HCT116 (cell line): ENCODE data around the gene C11orf91. TPM values are rescaled to one million over a fixed set of nuclear protein-coding genes. Genes with fewer than 3 reads are reported as not detected.

ENCODE experiments used
- ATAC-seq: fragments of 200-7000 bp; cut with Tn5 transposase; 2 replicates; pipeline ENCODE4 v1.9.1; 2020; ENCODE audit warnings: mild to moderate bottlenecking, moderate library complexity
- BruUV-seq: library from RNA; stranded (reverse); fragments of 400-500 nt; replicated peaks from 2 replicates; lab custom pipeline; 2021; lab: Mats Ljungman, UMichigan
- CTCF ChIA-PET: fragments of 300-600 bp; sonication (Branson Sonifier 250); formaldehyde crosslinking; loops from one replicate; lab custom pipeline; 2021; ENCODE audit warnings: antibody characterized with exemption; lab: Charles Lee
- POLR2A ChIA-PET: fragments of 300-600, 350-600 bp; sonication (Branson Sonifier 250); formaldehyde crosslinking; loops from one replicate; lab custom pipeline; 2021; ENCODE audit warnings: antibody characterized with exemption; lab: Charles Lee
- RAD21 ChIA-PET, 2 experiments: fragments of 300-600 bp; sonication (Branson Sonifier 250); formaldehyde crosslinking; loops; one replicate each; lab custom pipeline; 2023; ENCODE audit warnings: low total read pairs in 2 of 2; ENCODE audit not compliant: uncharacterized antibody in 2 of 2, unreplicated experiment in 2 of 2, low non-redundant PET in 1 of 2; lab: Charles Lee
- DNase-seq: peaks from one replicate; pipeline ENCODE4 v3.0.0-alpha.2; 2010; ENCODE audit warnings: low read depth, low spot score
- H2AFZ ChIP-seq: fragments of 200-600 bp; shearing (Covaris generic), sonication (generic); 2 replicates; pipeline ENCODE4 v1.6.1; 2017; ENCODE audit warnings: low read depth, mixed run types, mixed read lengths, antibody characterized with exemption, low read length; ENCODE audit not compliant: poor library complexity, severe bottlenecking
- H3K27ac ChIP-seq: 2 replicates; pipeline ENCODE4 v1.5.1; 2012; ENCODE audit warnings: low read depth, low read length
- H3K27me3 ChIP-seq: fragments of 200-600 bp; sonication (generic); 2 replicates; pipeline ENCODE4 v1.6.1; 2016; ENCODE audit warnings: mixed run types, low read length, mixed read lengths; ENCODE audit not compliant: insufficient read depth
- H3K36me3 ChIP-seq, 2 experiments: fragments of 200-500 bp in 1 of 2; fragments of 200-600 bp in 1 of 2; sonication (Bioruptor generic) in 1 of 2; sonication (generic) in 1 of 2; 2 replicates each; pipeline versions ENCODE4 v1.5.1 to v1.6.1; 2014 to 2016; ENCODE audit warnings: low read length in 2 of 2, inconsistent platforms in 1 of 2, mixed read lengths in 1 of 2, mixed run types in 1 of 2; ENCODE audit not compliant: insufficient read depth in 2 of 2, control insufficient read depth in 1 of 2
- H3K4me1 ChIP-seq, 2 experiments: fragments of 200-600 bp in 1 of 2; sonication (generic) in 1 of 2; 2 replicates each; pipeline versions ENCODE4 v1.5.1 to v1.6.1; 2012 to 2017; ENCODE audit warnings: low read length in 2 of 2, inconsistent platforms in 1 of 2, mild to moderate bottlenecking in 1 of 2, mixed read lengths in 1 of 2, mixed run types in 1 of 2, moderate library complexity in 1 of 2; ENCODE audit not compliant: insufficient read depth in 2 of 2, control insufficient read depth in 1 of 2
- H3K4me2 ChIP-seq: fragments of 200-600 bp; sonication (generic); 2 replicates; pipeline ENCODE4 v1.6.1; 2017; ENCODE audit warnings: mixed run types, low read length, mixed read lengths
- H3K4me3 ChIP-seq, 2 experiments: fragments of 200-600 bp in 1 of 2; sonication (generic) in 1 of 2; replicated peaks in 1 of 2; 2 replicates each; pipeline ENCODE4 v1.5.1; 2011 to 2016; ENCODE audit warnings: low read length in 2 of 2, control low read depth in 1 of 2, low read depth in 1 of 2, mild to moderate bottlenecking in 1 of 2, mixed read lengths in 1 of 2, mixed run types in 1 of 2
- H3K79me2 ChIP-seq: fragments of 200-600 bp; sonication (generic); 2 replicates; pipeline ENCODE4 v1.6.1; 2017; ENCODE audit warnings: mild to moderate bottlenecking, mixed run types, low read length, moderate library complexity, mixed read lengths; ENCODE audit not compliant: insufficient read depth
- H3K9ac ChIP-seq: fragments of 200-600 bp; sonication (generic); 2 replicates; pipeline ENCODE4 v1.6.1; 2016; ENCODE audit warnings: low read length, mixed read lengths
- H3K9me2 ChIP-seq: fragments of 200-600 bp; sonication (generic), shearing (Covaris generic); 2 replicates; pipeline ENCODE4 v1.6.1; 2017; ENCODE audit warnings: mixed run types, mild to moderate bottlenecking, moderate library complexity; ENCODE audit not compliant: insufficient read depth
- H3K9me3 ChIP-seq, 2 experiments: fragments of 200-500 bp in 1 of 2; fragments of 200-600 bp in 1 of 2; sonication (Bioruptor generic) in 1 of 2; sonication (generic) in 1 of 2; 2 replicates each; pipeline ENCODE4 v1.6.1; 2014 to 2017; ENCODE audit warnings: low read length in 2 of 2, mixed read lengths in 2 of 2, inconsistent platforms in 1 of 2, low read depth in 1 of 2, mild to moderate bottlenecking in 1 of 2, mixed run types in 1 of 2, moderate library complexity in 1 of 2; ENCODE audit not compliant: control insufficient read depth in 1 of 2, insufficient read depth in 1 of 2
- H4K20me1 ChIP-seq: fragments of 200-600 bp; sonication (generic), shearing (Covaris generic); 2 replicates; pipeline ENCODE4 v1.6.1; 2017; ENCODE audit warnings: mixed run types, mild to moderate bottlenecking, moderate library complexity; ENCODE audit not compliant: insufficient read depth
- ATF3 ChIP-seq: IDR thresholded peaks from 2 replicates; pipeline ENCODE4 v1.6.1; 2012
- CBX3 ChIP-seq: IDR thresholded peaks from 2 replicates; pipeline ENCODE4 v1.6.1; 2012; ENCODE audit warnings: low read depth
- CEBPB ChIP-seq: IDR thresholded peaks from 2 replicates; pipeline ENCODE4 v1.6.1; 2012; ENCODE audit warnings: low read depth
- EGR1 ChIP-seq: IDR thresholded peaks from 2 replicates; pipeline ENCODE4 v1.6.1; 2012; ENCODE audit warnings: low read depth
- ELF1 ChIP-seq: IDR thresholded peaks from 2 replicates; pipeline ENCODE4 v1.6.1; 2012; ENCODE audit warnings: low read depth, borderline replicate concordance
- EZH2phosphoT487 ChIP-seq: fragments of 200-600 bp; IDR thresholded peaks from 2 replicates; pipeline ENCODE4 v1.6.1; 2018; ENCODE audit warnings: antibody characterized with exemption, borderline replicate concordance
- JUND ChIP-seq: IDR thresholded peaks from 2 replicates; pipeline ENCODE4 v1.6.1; 2012
- MAX ChIP-seq: IDR thresholded peaks from 2 replicates; pipeline ENCODE4 v1.6.1; 2012
- POLR2A ChIP-seq: IDR thresholded peaks from 2 replicates; pipeline ENCODE4 v1.7.0; 2011; ENCODE audit warnings: borderline replicate concordance; ENCODE audit not compliant: insufficient read depth, insufficient read length; ENCODE audit errors: extremely low read depth
- POLR2AphosphoS5 ChIP-seq: IDR thresholded peaks from 2 replicates; pipeline ENCODE4 v1.6.1; 2011; ENCODE audit warnings: mild to moderate bottlenecking, low read depth, low read length, moderate library complexity
- RAD21 ChIP-seq: IDR thresholded peaks from 2 replicates; pipeline ENCODE4 v1.6.1; 2012; ENCODE audit warnings: low read depth, mild to moderate bottlenecking
- SIN3A ChIP-seq: IDR thresholded peaks from 2 replicates; pipeline ENCODE4 v1.6.1; 2012; ENCODE audit warnings: low read depth
- SP1 ChIP-seq: IDR thresholded peaks from 2 replicates; pipeline ENCODE4 v1.6.1; 2012; ENCODE audit warnings: low read depth
- TCF7L2 ChIP-seq: IDR thresholded peaks from 2 replicates; pipeline ENCODE4 v1.7.0; 2011; ENCODE audit warnings: borderline replicate concordance, inconsistent platforms; ENCODE audit not compliant: insufficient read depth, insufficient read length; ENCODE audit errors: extremely low read depth
- YY1 ChIP-seq: IDR thresholded peaks from 2 replicates; pipeline ENCODE4 v1.6.1; 2011; ENCODE audit warnings: low read length, low read depth, moderate library complexity, mild to moderate bottlenecking; ENCODE audit not compliant: insufficient replicate concordance; ENCODE audit errors: extremely low read depth
- ZFX ChIP-seq: fragments of 450-650 bp; IDR thresholded peaks from 2 replicates; pipeline ENCODE4 v1.6.1; 2017
- ZNF274 ChIP-seq: fragments of 200-500 bp; sonication (Bioruptor generic); IDR thresholded peaks from 2 replicates; pipeline ENCODE4 v1.6.1; 2014; ENCODE audit warnings: mild to moderate bottlenecking, low read depth, low read length, inconsistent platforms
- intact Hi-C: fragments of 100-400 bp; cut with micrococcal nuclease; formaldehyde crosslinking; loops from 2 replicates; pipeline ENCODE4 v1.10.0; 2022
- total RNA-seq: library from RNA; stranded (reverse); gene quantifications from one replicate; pipeline ENCODE4 v1.2.1, GENCODE V29; 2021; ENCODE audit not compliant: unreplicated experiment
- TF ChIP-seq, protein P1 (sequence below): IDR thresholded peaks from 2 replicates; pipeline ENCODE4 v1.6.1; 2011; ENCODE audit warnings: mild to moderate bottlenecking, low read length, moderate library complexity; ENCODE audit not compliant: insufficient replicate concordance; ENCODE audit errors: extremely low read depth

The C11orf91 gene
- total RNA-seq, 1 experiment from 2014 or later, result 0.54 TPM

GRCh38 chr11:33721426-33721825 lies 20.8 kb upstream of the C11orf91 start:
- BruUV-seq, result TSS peak; percentile 1
- no peak overlapping the region for H2AFZ ChIP-seq
- no peaks in the 10 kb centered on the region for H3K9me2 ChIP-seq
- H3K36me3 ChIP-seq, result peaks cover 7 to 17% of the 10 kb centered on the region in 2 experiments; a peak in 3 of 4 replicates
- no peak overlapping the region for H3K4me3 ChIP-seq
- ATAC-seq, result no peak
- H3K4me2 ChIP-seq, result no peak overlapping the region
- no peak for DNase-seq
- intact Hi-C loops, result no loop called here
- peaks cover 82% of the 10 kb centered on the region for H3K79me2 ChIP-seq
- H4K20me1 ChIP-seq, result peaks cover 5% of the 10 kb centered on the region; the same call in 1 of the 2 replicates
- POLR2A ChIA-PET, result no interaction called here
- RAD21 ChIA-PET, result no interaction called here
- CTCF ChIA-PET, result interaction anchor here (1.3 kb wide), 1 partner anchor 21 kb away, joined by 5 read pairs; no protein-coding TSS in a partner anchor
- H3K27me3 ChIP-seq, result no peaks in the 10 kb centered on the region
- no peaks in the 10 kb centered on the region for H3K9me3 ChIP-seq
- peaks cover 30 to 46% of the 10 kb centered on the region in 2 experiments for H3K4me1 ChIP-seq
- no peak overlapping the region for H3K9ac ChIP-seq
- no peak for TF ChIP-seq SP1
- no peak for TF ChIP-seq POLR2A
- no peak for TF ChIP-seq ZNF274
- no peak for TF ChIP-seq CBX3
- no peak for TF ChIP-seq SIN3A
- TF ChIP-seq ZFX, result no peak
- no peak for TF ChIP-seq RAD21
- TF ChIP-seq EGR1, result no peak
- no peak for TF ChIP-seq CEBPB
- no peak overlapping the region for H3K27ac ChIP-seq

GRCh38 chr11:33719587-33719986 lies 19.0 kb upstream of the C11orf91 start:
- H3K27ac ChIP-seq, result no peak overlapping the region
- no peak for ATAC-seq
- no peak overlapping the region for H3K9ac ChIP-seq
- no peaks in the 10 kb centered on the region for H3K9me2 ChIP-seq
- BruUV-seq, result no TSS peak
- no peak for DNase-seq
- H4K20me1 ChIP-seq, result peaks cover 5% of the 10 kb centered on the region; the same call in 1 of the 2 replicates
- no peak overlapping the region for H2AFZ ChIP-seq
- intact Hi-C loops, result no loop called here
- CTCF ChIA-PET, result no interaction called here
- peaks cover 12 to 17% of the 10 kb centered on the region in 2 experiments; a peak in 3 of 4 replicates for H3K36me3 ChIP-seq
- RAD21 ChIA-PET, result no interaction called here
- no peaks in the 10 kb centered on the region for H3K27me3 ChIP-seq
- H3K4me2 ChIP-seq, result no peak overlapping the region
- H3K4me1 ChIP-seq, result peaks cover 21 to 32% of the 10 kb centered on the region in 2 experiments
- POLR2A ChIA-PET, result no interaction called here
- H3K79me2 ChIP-seq, result peaks cover 68% of the 10 kb centered on the region
- H3K4me3 ChIP-seq, result no peak overlapping the region
- no peaks in the 10 kb centered on the region for H3K9me3 ChIP-seq
- TF ChIP-seq EZH2phosphoT487 (no peak), RAD21 (no peak), ATF3 (no peak), POLR2A (no peak), YY1 (no peak), MAX (no peak), CEBPB (no peak), JUND (no peak), ELF1 (no peak), EGR1 (no peak), ZNF274 (no peak), SIN3A (no peak), TCF7L2 (no peak), SP1 (no peak), POLR2AphosphoS5 (no peak), CBX3 (no peak)
- TF ChIP-seq, protein P1, sequence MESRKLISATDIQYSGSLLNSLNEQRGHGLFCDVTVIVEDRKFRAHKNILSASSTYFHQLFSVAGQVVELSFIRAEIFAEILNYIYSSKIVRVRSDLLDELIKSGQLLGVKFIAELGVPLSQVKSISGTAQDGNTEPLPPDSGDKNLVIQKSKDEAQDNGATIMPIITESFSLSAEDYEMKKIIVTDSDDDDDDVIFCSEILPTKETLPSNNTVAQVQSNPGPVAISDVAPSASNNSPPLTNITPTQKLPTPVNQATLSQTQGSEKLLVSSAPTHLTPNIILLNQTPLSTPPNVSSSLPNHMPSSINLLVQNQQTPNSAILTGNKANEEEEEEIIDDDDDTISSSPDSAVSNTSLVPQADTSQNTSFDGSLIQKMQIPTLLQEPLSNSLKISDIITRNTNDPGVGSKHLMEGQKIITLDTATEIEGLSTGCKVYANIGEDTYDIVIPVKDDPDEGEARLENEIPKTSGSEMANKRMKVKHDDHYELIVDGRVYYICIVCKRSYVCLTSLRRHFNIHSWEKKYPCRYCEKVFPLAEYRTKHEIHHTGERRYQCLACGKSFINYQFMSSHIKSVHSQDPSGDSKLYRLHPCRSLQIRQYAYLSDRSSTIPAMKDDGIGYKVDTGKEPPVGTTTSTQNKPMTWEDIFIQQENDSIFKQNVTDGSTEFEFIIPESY, result no peak
